Activated B cell treated with CpG ODN at 0.5 μM for 24 hours (primary cell): ENCODE results near the gene PRSS50. TPM values are rescaled to one million over a fixed set of nuclear protein-coding genes. Genes with fewer than 3 reads are reported as not detected.
A peak's percentile ranks its signal among the peaks of the same experiment; 100 is the strongest.

ENCODE experiments used
- ATAC-seq: fragments of 200-7000 bp; cut with Tn5 transposase; one replicate; pipeline ENCODE4 v1.10.0; 2021; ENCODE audit warnings: low read depth, mild to moderate bottlenecking, moderate library complexity
- CTCF ChIA-PET: fragments of 350-600 bp; sonication (Branson Sonifier 250); formaldehyde crosslinking; loops from one replicate; lab custom pipeline; 2021; ENCODE audit warnings: antibody characterized with exemption; lab: Charles Lee
- POLR2A ChIA-PET: fragments of 350-600 bp; sonication (Branson Sonifier 250); formaldehyde crosslinking; loops from one replicate; lab custom pipeline; 2021; ENCODE audit warnings: antibody characterized with exemption; lab: Charles Lee
- DNase-seq: peaks from one replicate; pipeline ENCODE4 v3.0.0; 2022
- H3K27ac Mint-ChIP-seq: one replicate; pipeline ENCODE4 v1.8.0; 2020; ENCODE audit warnings: mixed read lengths
- H3K27me3 Mint-ChIP-seq: one replicate; pipeline ENCODE4 v1.8.0; 2021; ENCODE audit warnings: mixed read lengths
- H3K36me3 Mint-ChIP-seq: one replicate; pipeline ENCODE4 v1.8.0; 2021; ENCODE audit warnings: low read depth, mixed read lengths
- H3K4me1 Mint-ChIP-seq: one replicate; pipeline ENCODE4 v1.8.0; 2021; ENCODE audit warnings: mixed read lengths
- H3K4me3 Mint-ChIP-seq: one replicate; pipeline ENCODE4 v1.8.0; 2020; ENCODE audit warnings: mild to moderate bottlenecking, mixed read lengths
- H3K9me3 Mint-ChIP-seq: one replicate; pipeline ENCODE4 v1.8.0; 2020; ENCODE audit warnings: mixed read lengths
- intact Hi-C: fragments of 100-400 bp; cut with micrococcal nuclease; formaldehyde crosslinking; loops from one replicate; pipeline ENCODE4 v1.15.1; 2024
- total RNA-seq: library from RNA; stranded (reverse); gene quantifications from 2 replicates; pipeline ENCODE4 v1.2.3, GENCODE V29; 2022
- TF ChIP-seq, protein P1 (sequence below): fragments of 200-600 bp; IDR thresholded peaks from one replicate; pipeline ENCODE4 v1.8.0; 2022; ENCODE audit warnings: antibody characterized with exemption, mild to moderate bottlenecking

Gene PRSS50
- total RNA-seq, 1 donor from 2014 or later, result not detected

- TF ChIP-seq, protein P1, sequence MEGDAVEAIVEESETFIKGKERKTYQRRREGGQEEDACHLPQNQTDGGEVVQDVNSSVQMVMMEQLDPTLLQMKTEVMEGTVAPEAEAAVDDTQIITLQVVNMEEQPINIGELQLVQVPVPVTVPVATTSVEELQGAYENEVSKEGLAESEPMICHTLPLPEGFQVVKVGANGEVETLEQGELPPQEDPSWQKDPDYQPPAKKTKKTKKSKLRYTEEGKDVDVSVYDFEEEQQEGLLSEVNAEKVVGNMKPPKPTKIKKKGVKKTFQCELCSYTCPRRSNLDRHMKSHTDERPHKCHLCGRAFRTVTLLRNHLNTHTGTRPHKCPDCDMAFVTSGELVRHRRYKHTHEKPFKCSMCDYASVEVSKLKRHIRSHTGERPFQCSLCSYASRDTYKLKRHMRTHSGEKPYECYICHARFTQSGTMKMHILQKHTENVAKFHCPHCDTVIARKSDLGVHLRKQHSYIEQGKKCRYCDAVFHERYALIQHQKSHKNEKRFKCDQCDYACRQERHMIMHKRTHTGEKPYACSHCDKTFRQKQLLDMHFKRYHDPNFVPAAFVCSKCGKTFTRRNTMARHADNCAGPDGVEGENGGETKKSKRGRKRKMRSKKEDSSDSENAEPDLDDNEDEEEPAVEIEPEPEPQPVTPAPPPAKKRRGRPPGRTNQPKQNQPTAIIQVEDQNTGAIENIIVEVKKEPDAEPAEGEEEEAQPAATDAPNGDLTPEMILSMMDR, result no peak
- Mint-ChIP-seq H3K4me1 (peaks cover 32% of the 10 kb centered on the region), H3K27ac (no peak overlapping the region), H3K36me3 (no peaks in the 10 kb centered on the region), H3K4me3 (peak overlapping the region; percentile 63), H3K9me3 (no peaks in the 10 kb centered on the region), H3K27me3 (peaks cover 20% of the 10 kb centered on the region)
- intact Hi-C loops, result loop anchor here (2.0 kb wide), 1 partner anchor 205 kb away; no protein-coding TSS in a partner anchor
- DNase-seq (no peak), ATAC-seq (peak; percentile 68)
- CTCF ChIA-PET, result no interaction called here
- POLR2A ChIA-PET, result interaction anchor here (0.6 kb wide), 1 partner anchor 754 kb away, joined by 3 read pairs; no protein-coding TSS in a partner anchor
Measured at GRCh38 chr3:46693892-46694226, 23.8 kb downstream of the PRSS50 start.

DNA sequence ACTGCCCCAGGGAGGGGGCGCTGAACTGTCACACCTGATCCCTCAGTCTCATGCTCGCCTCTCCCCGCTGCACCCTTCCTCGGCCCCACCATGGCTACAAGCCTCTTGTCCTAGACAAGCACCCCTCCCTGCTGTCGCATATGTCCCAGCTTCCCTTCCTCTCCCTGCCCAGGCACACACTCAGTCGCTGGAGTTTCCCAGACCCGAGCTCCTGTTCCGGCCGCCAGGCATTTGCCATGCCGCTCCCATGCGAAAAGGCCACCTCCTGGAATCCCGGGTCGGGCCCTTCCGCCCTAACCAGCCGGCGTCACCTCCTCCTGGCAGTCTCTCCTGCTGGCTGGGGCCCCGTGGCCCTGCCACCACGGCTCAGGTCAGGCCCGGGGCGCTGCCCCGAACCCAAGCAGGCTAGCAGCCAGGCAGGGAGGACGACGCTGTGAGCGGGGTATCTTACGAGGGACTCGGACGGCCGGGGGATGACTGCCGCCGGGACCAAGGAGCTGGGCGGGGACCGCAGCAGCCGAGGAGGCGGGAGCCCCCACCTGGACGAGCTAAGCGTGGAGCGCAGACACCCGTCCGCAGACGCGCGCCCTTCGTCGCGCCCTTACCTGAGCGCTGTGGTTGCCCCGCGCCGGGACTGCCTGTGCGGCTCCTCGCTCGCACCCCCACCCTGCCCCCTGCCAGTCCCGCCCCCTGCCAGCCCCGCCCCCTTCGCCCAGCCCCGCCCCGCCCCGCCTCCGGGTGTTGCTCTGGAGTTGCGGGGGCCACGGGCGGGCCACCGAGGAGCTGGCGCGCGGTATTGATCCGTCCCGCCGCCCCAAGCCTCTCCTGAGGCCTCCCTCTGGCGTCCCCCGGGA is 24.4 kb downstream of the PRSS50 start, which contains the start of gene ALS2CL:
TSS of gene ALS2CL (minus strand) at position 642 of the 854 bp plus-strand sequence. CDS start 4,239 bp downstream, outside the sequence.
- peaks cover 20% of the 10 kb centered on the region for H3K27me3 Mint-ChIP-seq
- no peaks in the 10 kb centered on the region for H3K9me3 Mint-ChIP-seq
- intact Hi-C loops, result no loop called here
- ChIA-PET POLR2A (interaction anchor here (0.6 kb wide), 2 partner anchors 754 to 1004 kb away, joined by 3 read pairs; partner anchors contain the start of gene SACM1L), CTCF (no interaction called here)
- H3K27ac Mint-ChIP-seq, result no peak within 1 kb of the TSS
- peak; percentile 74 for ATAC-seq
- TF ChIP-seq, protein P1, result no peak
- H3K4me3 Mint-ChIP-seq, result peak within 1 kb of the TSS; percentile 83
- H3K4me1 Mint-ChIP-seq, result peaks cover 32% of the 10 kb centered on the region
- DNase-seq, result peak; percentile 60
- no peaks in the 10 kb centered on the region for H3K36me3 Mint-ChIP-seq

DNA sequence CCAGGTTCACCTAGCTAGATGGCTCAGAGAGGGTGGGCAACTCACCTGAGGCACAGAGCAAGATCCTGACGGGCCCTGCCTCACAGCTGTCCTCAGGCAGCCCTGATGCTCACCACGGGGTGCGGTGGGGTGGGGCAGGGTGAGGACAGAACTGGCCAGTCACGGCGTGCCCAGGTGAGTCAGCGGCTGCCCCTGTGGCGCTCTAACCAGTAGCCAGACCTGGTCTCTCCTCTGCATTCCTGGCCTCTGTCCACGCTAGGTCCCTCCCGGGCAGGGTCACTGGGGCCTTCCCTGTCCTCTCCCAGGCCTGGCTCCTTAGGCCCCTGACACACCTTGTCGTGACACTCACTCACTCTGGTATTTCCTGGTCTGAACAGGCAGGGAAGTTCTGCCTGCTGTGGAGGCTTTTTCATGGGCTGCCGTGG is 25.1 kb downstream of the PRSS50 start:
- ChIA-PET POLR2A (no interaction called here), CTCF (no interaction called here)
- no peak overlapping the region for H3K27ac Mint-ChIP-seq
- TF ChIP-seq, protein P1, result no peak
- DNase-seq (no peak), ATAC-seq (no peak)
- intact Hi-C loops, result no loop called here
- H3K9me3 Mint-ChIP-seq, result no peaks in the 10 kb centered on the region
- H3K36me3 Mint-ChIP-seq, result no peaks in the 10 kb centered on the region
- peaks cover 32% of the 10 kb centered on the region for H3K4me1 Mint-ChIP-seq
- H3K4me3 Mint-ChIP-seq, result peak overlapping the region; percentile 83
- peaks cover 20% of the 10 kb centered on the region for H3K27me3 Mint-ChIP-seq

DNA sequence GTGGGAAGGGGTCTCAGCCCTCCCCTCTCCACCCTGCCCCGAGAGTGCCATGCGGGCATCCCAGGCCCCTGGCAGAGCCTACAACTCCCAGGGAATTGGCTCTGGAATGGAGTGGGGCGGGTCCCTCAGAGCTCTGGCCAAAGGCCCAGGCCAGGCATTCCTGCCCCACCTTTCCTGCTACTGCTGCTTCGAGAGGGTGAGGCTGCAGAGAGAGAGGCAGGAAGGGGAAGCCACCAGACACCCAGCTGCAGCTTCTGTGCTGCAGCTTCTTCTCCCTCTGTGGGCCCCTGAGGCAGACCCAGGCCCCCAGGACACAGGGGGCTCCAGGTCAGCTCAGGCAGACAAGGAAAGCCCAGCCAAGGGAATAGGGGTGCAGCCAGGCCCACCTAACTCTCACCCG is 26.9 kb downstream of the PRSS50 start:
- H3K4me3 Mint-ChIP-seq, result no peak overlapping the region
- DNase-seq (no peak), ATAC-seq (no peak)
- H3K36me3 Mint-ChIP-seq, result no peaks in the 10 kb centered on the region
- H3K27me3 Mint-ChIP-seq, result peaks cover 20% of the 10 kb centered on the region
- TF ChIP-seq, protein P1, result no peak
- H3K4me1 Mint-ChIP-seq, result peaks cover 29% of the 10 kb centered on the region
- intact Hi-C loops, result no loop called here
- no peak overlapping the region for H3K27ac Mint-ChIP-seq
- ChIA-PET POLR2A (no interaction called here), CTCF (no interaction called here)
- H3K9me3 Mint-ChIP-seq, result no peaks in the 10 kb centered on the region

GRCh38 chr3:46685446-46685845 is 32.2 kb downstream of the PRSS50 start:
- peaks cover 7% of the 10 kb centered on the region for H3K27me3 Mint-ChIP-seq
- H3K4me3 Mint-ChIP-seq, result no peak overlapping the region
- H3K36me3 Mint-ChIP-seq, result no peaks in the 10 kb centered on the region
- H3K27ac Mint-ChIP-seq, result no peak overlapping the region
- TF ChIP-seq, protein P1, result no peak
- no peaks in the 10 kb centered on the region for H3K9me3 Mint-ChIP-seq
- intact Hi-C loops, result no loop called here
- ChIA-PET POLR2A (no interaction called here), CTCF (no interaction called here)
- DNase-seq, result no peak
- no peak for ATAC-seq
- no peaks in the 10 kb centered on the region for H3K4me1 Mint-ChIP-seq
